Measurements from ENCODE around the gene GRAMD1A.

The GRAMD1A gene

GRCh38 chr19:34999498-35000337 lies at the start of gene GRAMD1A:
TSS of gene GRAMD1A (plus strand) at chr19:35000323. CDS start at chr19:35000479, 156 bp downstream.
- TF ChIP-seq GATA3 (IDR thresholded peaks at IDR 0.05; ENCODE audit: low read depth, low read length) (no peak), GATA2 (IDR thresholded peaks at IDR 0.05; ENCODE audit: low read depth, low read length) (no peak)

GRCh38 chr19:34953092-34953491 lies 47.0 kb upstream of the GRAMD1A start:
- TF ChIP-seq GATA2 (IDR thresholded peaks at IDR 0.05; ENCODE audit: low read depth, low read length) (no peak), GATA3 (IDR thresholded peaks at IDR 0.05; ENCODE audit: low read depth, low read length) (no peak)

- TF ChIP-seq GATA3 (IDR thresholded peaks at IDR 0.05; ENCODE audit: low read depth, low read length) (no peak), GATA2 (IDR thresholded peaks at IDR 0.05; ENCODE audit: low read depth, low read length) (no peak)
These were observed 42.0 kb upstream of the GRAMD1A start for GRCh38 chr19:34957830-34958751.

GRCh38 chr19:34959021-34959420 lies 41.1 kb upstream of the GRAMD1A start:
- no peak for TF ChIP-seq GATA2 (IDR thresholded peaks at IDR 0.05; ENCODE audit: low read depth, low read length)
- TF ChIP-seq GATA3 (IDR thresholded peaks at IDR 0.05; ENCODE audit: low read depth, low read length) = no peak

- TF ChIP-seq GATA2 (IDR thresholded peaks at IDR 0.05; ENCODE audit: low read depth, low read length) = no peak
- no peak for TF ChIP-seq GATA3 (IDR thresholded peaks at IDR 0.05; ENCODE audit: low read depth, low read length)
These were observed 39.9 kb upstream of the GRAMD1A start for GRCh38 chr19:34960103-34960805.

GRCh38 chr19:34960940-34961679 lies 39.0 kb upstream of the GRAMD1A start:
- TF ChIP-seq GATA2 (IDR thresholded peaks at IDR 0.05; ENCODE audit: low read depth, low read length) = no peak
- no peak for TF ChIP-seq GATA3 (IDR thresholded peaks at IDR 0.05; ENCODE audit: low read depth, low read length)

- TF ChIP-seq GATA3 (IDR thresholded peaks at IDR 0.05; ENCODE audit: low read depth, low read length) (peak; percentile 93), GATA2 (IDR thresholded peaks at IDR 0.05; ENCODE audit: low read depth, low read length) (peak; percentile 97)
These were observed 38.1 kb upstream of the GRAMD1A start for GRCh38 chr19:34961775-34962686.

GRCh38 chr19:34962687-34963572 lies 37.2 kb upstream of the GRAMD1A start:
- no peak for TF ChIP-seq GATA3 (IDR thresholded peaks at IDR 0.05; ENCODE audit: low read depth, low read length)
- TF ChIP-seq GATA2 (IDR thresholded peaks at IDR 0.05; ENCODE audit: low read depth, low read length) = no peak

GRCh38 chr19:34963573-34964406 lies 36.3 kb upstream of the GRAMD1A start, which contains the start of gene ZNF792:
TSS of gene ZNF792 (minus strand) at chr19:34964229. CDS start at chr19:34963662, 567 bp downstream.
- no peak for TF ChIP-seq GATA3 (IDR thresholded peaks at IDR 0.05; ENCODE audit: low read depth, low read length)
- TF ChIP-seq GATA2 (IDR thresholded peaks at IDR 0.05; ENCODE audit: low read depth, low read length) = no peak

GRCh38 chr19:34964598-34964997 lies 35.5 kb upstream of the GRAMD1A start:
- TF ChIP-seq GATA2 (IDR thresholded peaks at IDR 0.05; ENCODE audit: low read depth, low read length) (no peak), GATA3 (IDR thresholded peaks at IDR 0.05; ENCODE audit: low read depth, low read length) (no peak)

All from SH-SY5Y (cell line).